SK-N-SH (cell line): ENCODE results near the gene FGFBP1. TPM values are rescaled to one million over a fixed set of nuclear protein-coding genes. Genes with fewer than 3 reads are reported as not detected.

ENCODE experiments used
- CTCF ChIA-PET: fragments of 300-600, 350-600 bp; formaldehyde crosslinking; extraction: SDS; loops from one replicate; lab custom pipeline; 2021; lab: Yijun Ruan, JAX
- POLR2A ChIA-PET: fragments of 350-600 bp; sonication (Branson Sonifier 250); formaldehyde crosslinking; extraction: SDS; loops from one replicate; lab custom pipeline; 2020; ENCODE audit warnings: antibody characterized with exemption, inconsistent platforms; lab: Yijun Ruan, JAX
- DNase-seq: peaks from one replicate; pipeline ENCODE4 v3.0.0; 2012
- H2AFZ ChIP-seq: fragments of 200-600 bp; sonication (generic); 2 replicates; pipeline ENCODE4 v1.8.1; 2016; ENCODE audit warnings: antibody characterized with exemption, mild to moderate bottlenecking, low read depth
- H3F3A ChIP-seq: fragments of 200-600 bp; sonication (generic); replicated peaks from 2 replicates; pipeline ENCODE3; 2016; ENCODE audit warnings: antibody characterized with exemption, mild to moderate bottlenecking; ENCODE audit not compliant: insufficient read depth
- H3K27ac ChIP-seq, 2 experiments: fragments of 200-500 bp in 1 of 2; fragments of 200-600 bp in 1 of 2; sonication (Bioruptor generic) in 1 of 2; sonication (generic), shearing (Covaris generic) in 1 of 2; 2 replicates each; pipeline versions ENCODE4 v1.5.1 to v1.6.1; 2014 to 2016; ENCODE audit warnings: low read depth in 2 of 2, inconsistent platforms in 1 of 2, low read length in 1 of 2, mild to moderate bottlenecking in 1 of 2, mixed read lengths in 1 of 2
- H3K27me3 ChIP-seq: fragments of 200-600 bp; sonication (generic), shearing (Covaris generic); 2 replicates; pipeline ENCODE4 v1.6.1; 2016; ENCODE audit warnings: mixed run types; ENCODE audit not compliant: insufficient read depth
- H3K36me3 ChIP-seq, 2 experiments: fragments of 200-500 bp in 1 of 2; fragments of 200-600 bp in 1 of 2; sonication (Bioruptor generic) in 1 of 2; sonication (generic) in 1 of 2; replicated peaks in 1 of 2; 2 replicates each; pipeline versions ENCODE3 to v1.5.1; 2014 to 2016; ENCODE audit warnings: low read length in 1 of 2, mild to moderate bottlenecking in 1 of 2; ENCODE audit not compliant: insufficient read depth in 2 of 2, control insufficient read depth in 1 of 2
- H3K4me1 ChIP-seq, 2 experiments: fragments of 200-500 bp in 1 of 2; fragments of 200-600 bp in 1 of 2; sonication (Bioruptor generic) in 1 of 2; sonication (generic), shearing (Covaris generic) in 1 of 2; 2 replicates each; pipeline versions ENCODE4 v1.5.1 to v1.6.1; 2014 to 2016; ENCODE audit warnings: low read depth in 1 of 2, low read length in 1 of 2, mixed run types in 1 of 2; ENCODE audit not compliant: insufficient read depth in 2 of 2, control insufficient read depth in 1 of 2
- H3K4me2 ChIP-seq: fragments of 200-600 bp; sonication (generic), shearing (Covaris generic); 2 replicates; pipeline ENCODE4 v1.6.1; 2017; ENCODE audit warnings: mixed run types
- H3K4me3 ChIP-seq, 2 experiments: fragments of 200-500 bp in 1 of 2; fragments of 200-600 bp in 1 of 2; sonication (Bioruptor generic) in 1 of 2; sonication (generic), shearing (Covaris generic) in 1 of 2; 2 replicates each; pipeline versions ENCODE4 v1.5.1 to v1.8.1; 2014 to 2016; ENCODE audit warnings: low read depth in 2 of 2, inconsistent platforms in 1 of 2, low read length in 1 of 2, mild to moderate bottlenecking in 1 of 2, mixed read lengths in 1 of 2, moderate library complexity in 1 of 2
- H3K79me2 ChIP-seq: fragments of 200-600 bp; sonication (generic); 2 replicates; pipeline ENCODE4 v1.8.1; 2017; ENCODE audit warnings: mild to moderate bottlenecking; ENCODE audit not compliant: insufficient read depth
- H3K9ac ChIP-seq: fragments of 200-600 bp; sonication (generic); 2 replicates; pipeline ENCODE4 v1.6.1; 2017; ENCODE audit warnings: mixed run types
- H3K9me2 ChIP-seq: fragments of 200-600 bp; sonication (generic); 2 replicates; pipeline ENCODE4 v1.6.1; 2017; ENCODE audit warnings: mixed run types
- H3K9me3 ChIP-seq: fragments of 200-600 bp; sonication (generic); 2 replicates; pipeline ENCODE4 v1.6.1; 2017; ENCODE audit warnings: mixed run types, mild to moderate bottlenecking, moderate library complexity
- H4K20me1 ChIP-seq: fragments of 200-600 bp; sonication (generic); 2 replicates; pipeline ENCODE4 v1.6.1; 2017; ENCODE audit warnings: mild to moderate bottlenecking, mixed run types; ENCODE audit not compliant: insufficient read depth
- CTCF ChIP-seq: fragments of 200-600 bp; sonication (generic); IDR thresholded peaks from 2 replicates; pipeline ENCODE4 v1.6.1; 2017; ENCODE audit warnings: antibody characterized with exemption, mild to moderate bottlenecking, moderate library complexity
- ELF1 ChIP-seq: IDR thresholded peaks from 2 replicates; pipeline ENCODE4 v1.4.0; 2012
- EZH2phosphoT487 ChIP-seq: fragments of 200-600 bp; sonication (generic); IDR thresholded peaks from 2 replicates; pipeline ENCODE4 v1.6.1; 2017; ENCODE audit warnings: low read depth, mixed run types, mild to moderate bottlenecking, antibody characterized with exemption, moderate library complexity, borderline replicate concordance
- FOXJ3 ChIP-seq: sonication (generic); formaldehyde crosslinking; IDR thresholded peaks from 2 replicates; pipeline ENCODE4 v1.5.1; 2020; ENCODE audit warnings: mild to moderate bottlenecking, missing genetic modification reagents
- GABPA ChIP-seq: IDR thresholded peaks from 2 replicates; pipeline ENCODE4 v1.4.0; 2012; ENCODE audit warnings: low read depth, mild to moderate bottlenecking
- RCOR1 ChIP-seq: fragments of 150-350 bp; IDR thresholded peaks from 2 replicates; pipeline ENCODE4 v1.6.1; 2017; ENCODE audit warnings: antibody characterized with exemption, low read length
- SMC3 ChIP-seq: IDR thresholded peaks from 2 replicates; pipeline ENCODE4 v1.6.1; 2012; ENCODE audit warnings: low read depth, low read length, improper control_type of control experiment
- TAF1 ChIP-seq: IDR thresholded peaks from 2 replicates; pipeline ENCODE4 v1.6.1; 2012; ENCODE audit warnings: low read depth, mild to moderate bottlenecking, low read length, moderate library complexity, borderline replicate concordance
- TCF12 ChIP-seq: IDR thresholded peaks from 2 replicates; pipeline ENCODE4 v1.4.0; 2012
- TEAD4 ChIP-seq: IDR thresholded peaks from 2 replicates; pipeline ENCODE4 v1.4.0; 2012; ENCODE audit warnings: mild to moderate bottlenecking, borderline replicate concordance; ENCODE audit not compliant: insufficient read depth
- WGBS: methylation state at CpG from one replicate; pipeline ENCODE4 v1.1.6; 2017; ENCODE audit warnings: low lambda C conversion rate; 5-methylcytosine and 5-hydroxymethylcytosine counted together
- polyA plus RNA-seq, 3 experiments: library from polyadenylated mRNA; depleted of rRNA; stranded (reverse); fragments of >200 nt; gene quantifications; 2 replicates each; pipeline ENCODE4 v1.2.3, GENCODE V29; 2012
- TF ChIP-seq, protein P1 (sequence below): IDR thresholded peaks from 2 replicates; pipeline ENCODE4 v1.4.0; 2012; ENCODE audit warnings: low read depth
- TF ChIP-seq, protein P2 (sequence below): IDR thresholded peaks from 2 replicates; pipeline ENCODE4 v1.6.1; 2012; ENCODE audit warnings: mild to moderate bottlenecking, low read depth, low read length, moderate library complexity
- TF ChIP-seq, protein P3 (sequence below): IDR thresholded peaks from 2 replicates; pipeline ENCODE4 v1.4.0; 2012; ENCODE audit warnings: low read depth, borderline replicate concordance
- TF ChIP-seq, protein P4 (sequence below): IDR thresholded peaks from 2 replicates; pipeline ENCODE4; 2012
- TF ChIP-seq, protein P5 (sequence below): fragments of 150-350 bp; IDR thresholded peaks from 2 replicates; pipeline ENCODE4 v1.6.1; 2017; ENCODE audit warnings: antibody characterized with exemption, low read length, low read depth, borderline replicate concordance

Gene FGFBP1
- polyA plus RNA-seq, 1 of the 3 experiments (the other 2 are of a cell fraction): 0.13 TPM

GRCh38 chr4:15976456-15977447 is 38.2 kb upstream of the FGFBP1 start:
- H3K4me1 ChIP-seq: no peaks in the 10 kb centered on the region; a peak in 1 of 4 replicates
- no peak overlapping the region for H3K4me2 ChIP-seq

GRCh38 chr4:15971068-15971801 is 32.7 kb upstream of the FGFBP1 start:
- WGBS: 54% methylated on average over 7 of the region's 9 CpGs
- no peak for DNase-seq
- POLR2A ChIA-PET: no interaction called here
- Histone ChIP-seq H3K27me3 (peaks cover 6% of the 10 kb centered on the region; the same call in 1 of the 2 replicates), H3K79me2 (no peaks in the 10 kb centered on the region), H3K4me1 (no peaks in the 10 kb centered on the region), H3K36me3 (no peaks in the 10 kb centered on the region), H3K27ac (no peak overlapping the region), H3K4me3 (no peak overlapping the region), H3K9ac (no peak overlapping the region), H2AFZ (no peak overlapping the region), H3K4me2 (no peak overlapping the region), H3K9me2 (no peaks in the 10 kb centered on the region), H4K20me1 (no peaks in the 10 kb centered on the region), H3F3A (no peaks in the 10 kb centered on the region), H3K9me3 (no peaks in the 10 kb centered on the region)
- CTCF ChIA-PET: interaction anchor here (1.1 to 2.8 kb wide), 3 partner anchors 15 to 176 kb away, joined by 3 to 8 read pairs (median 3); no protein-coding TSS in a partner anchor
- TF ChIP-seq SMC3: no peak
- TF ChIP-seq ELF1: no peak
- TF ChIP-seq CTCF: no peak
- TF ChIP-seq RCOR1: no peak
- TF ChIP-seq, protein P1, sequence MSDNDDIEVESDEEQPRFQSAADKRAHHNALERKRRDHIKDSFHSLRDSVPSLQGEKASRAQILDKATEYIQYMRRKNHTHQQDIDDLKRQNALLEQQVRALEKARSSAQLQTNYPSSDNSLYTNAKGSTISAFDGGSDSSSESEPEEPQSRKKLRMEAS: no peak
- TF ChIP-seq, protein P2, sequence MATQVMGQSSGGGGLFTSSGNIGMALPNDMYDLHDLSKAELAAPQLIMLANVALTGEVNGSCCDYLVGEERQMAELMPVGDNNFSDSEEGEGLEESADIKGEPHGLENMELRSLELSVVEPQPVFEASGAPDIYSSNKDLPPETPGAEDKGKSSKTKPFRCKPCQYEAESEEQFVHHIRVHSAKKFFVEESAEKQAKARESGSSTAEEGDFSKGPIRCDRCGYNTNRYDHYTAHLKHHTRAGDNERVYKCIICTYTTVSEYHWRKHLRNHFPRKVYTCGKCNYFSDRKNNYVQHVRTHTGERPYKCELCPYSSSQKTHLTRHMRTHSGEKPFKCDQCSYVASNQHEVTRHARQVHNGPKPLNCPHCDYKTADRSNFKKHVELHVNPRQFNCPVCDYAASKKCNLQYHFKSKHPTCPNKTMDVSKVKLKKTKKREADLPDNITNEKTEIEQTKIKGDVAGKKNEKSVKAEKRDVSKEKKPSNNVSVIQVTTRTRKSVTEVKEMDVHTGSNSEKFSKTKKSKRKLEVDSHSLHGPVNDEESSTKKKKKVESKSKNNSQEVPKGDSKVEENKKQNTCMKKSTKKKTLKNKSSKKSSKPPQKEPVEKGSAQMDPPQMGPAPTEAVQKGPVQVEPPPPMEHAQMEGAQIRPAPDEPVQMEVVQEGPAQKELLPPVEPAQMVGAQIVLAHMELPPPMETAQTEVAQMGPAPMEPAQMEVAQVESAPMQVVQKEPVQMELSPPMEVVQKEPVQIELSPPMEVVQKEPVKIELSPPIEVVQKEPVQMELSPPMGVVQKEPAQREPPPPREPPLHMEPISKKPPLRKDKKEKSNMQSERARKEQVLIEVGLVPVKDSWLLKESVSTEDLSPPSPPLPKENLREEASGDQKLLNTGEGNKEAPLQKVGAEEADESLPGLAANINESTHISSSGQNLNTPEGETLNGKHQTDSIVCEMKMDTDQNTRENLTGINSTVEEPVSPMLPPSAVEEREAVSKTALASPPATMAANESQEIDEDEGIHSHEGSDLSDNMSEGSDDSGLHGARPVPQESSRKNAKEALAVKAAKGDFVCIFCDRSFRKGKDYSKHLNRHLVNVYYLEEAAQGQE: no peak
- TF ChIP-seq GABPA: no peak
- no peak for TF ChIP-seq FOXJ3
- TF ChIP-seq, protein P3, sequence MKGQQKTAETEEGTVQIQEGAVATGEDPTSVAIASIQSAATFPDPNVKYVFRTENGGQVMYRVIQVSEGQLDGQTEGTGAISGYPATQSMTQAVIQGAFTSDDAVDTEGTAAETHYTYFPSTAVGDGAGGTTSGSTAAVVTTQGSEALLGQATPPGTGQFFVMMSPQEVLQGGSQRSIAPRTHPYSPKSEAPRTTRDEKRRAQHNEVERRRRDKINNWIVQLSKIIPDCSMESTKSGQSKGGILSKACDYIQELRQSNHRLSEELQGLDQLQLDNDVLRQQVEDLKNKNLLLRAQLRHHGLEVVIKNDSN: no peak
- TF ChIP-seq TCF12: no peak
- TF ChIP-seq TAF1: no peak

More at GRCh38 chr4:15976456-15977447, 38.2 kb upstream of the FGFBP1 start:
- Histone ChIP-seq H4K20me1 (no peaks in the 10 kb centered on the region), H3F3A (no peaks in the 10 kb centered on the region), H3K79me2 (no peaks in the 10 kb centered on the region), H3K9me3 (no peaks in the 10 kb centered on the region), H3K4me3 (no peak overlapping the region), H3K27me3 (peaks cover 15% of the 10 kb centered on the region), H3K9ac (no peak overlapping the region), H3K36me3 (no peaks in the 10 kb centered on the region), H3K9me2 (no peaks in the 10 kb centered on the region), H3K27ac (no peak overlapping the region), H2AFZ (no peak overlapping the region)
- 42% methylated on average over 6 of the region's 7 CpGs for WGBS
- CTCF ChIA-PET: interaction anchor here (0.5 to 2.1 kb wide), 8 partner anchors 14 to 331 kb away, joined by 3 to 9 read pairs (median 3); no protein-coding TSS in a partner anchor
- POLR2A ChIA-PET: no interaction called here
- TF ChIP-seq TCF12: no peak
- TF ChIP-seq, protein P4, sequence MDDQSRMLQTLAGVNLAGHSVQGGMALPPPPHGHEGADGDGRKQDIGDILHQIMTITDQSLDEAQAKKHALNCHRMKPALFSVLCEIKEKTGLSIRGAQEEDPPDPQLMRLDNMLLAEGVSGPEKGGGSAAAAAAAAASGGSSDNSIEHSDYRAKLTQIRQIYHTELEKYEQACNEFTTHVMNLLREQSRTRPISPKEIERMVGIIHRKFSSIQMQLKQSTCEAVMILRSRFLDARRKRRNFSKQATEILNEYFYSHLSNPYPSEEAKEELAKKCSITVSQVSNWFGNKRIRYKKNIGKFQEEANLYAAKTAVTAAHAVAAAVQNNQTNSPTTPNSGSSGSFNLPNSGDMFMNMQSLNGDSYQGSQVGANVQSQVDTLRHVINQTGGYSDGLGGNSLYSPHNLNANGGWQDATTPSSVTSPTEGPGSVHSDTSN: no peak
- TF ChIP-seq, protein P5, sequence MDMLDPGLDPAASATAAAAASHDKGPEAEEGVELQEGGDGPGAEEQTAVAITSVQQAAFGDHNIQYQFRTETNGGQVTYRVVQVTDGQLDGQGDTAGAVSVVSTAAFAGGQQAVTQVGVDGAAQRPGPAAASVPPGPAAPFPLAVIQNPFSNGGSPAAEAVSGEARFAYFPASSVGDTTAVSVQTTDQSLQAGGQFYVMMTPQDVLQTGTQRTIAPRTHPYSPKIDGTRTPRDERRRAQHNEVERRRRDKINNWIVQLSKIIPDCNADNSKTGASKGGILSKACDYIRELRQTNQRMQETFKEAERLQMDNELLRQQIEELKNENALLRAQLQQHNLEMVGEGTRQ: no peak
- no peak for TF ChIP-seq EZH2phosphoT487
- TF ChIP-seq TEAD4: no peak
- no peak for DNase-seq
